WTC11 (cell line): ENCODE results near the gene SLC2A4RG. TPM values are rescaled to one million over a fixed set of nuclear protein-coding genes. Genes with fewer than 3 reads are reported as not detected.

Source experiments
- ATAC-seq: fragments of 200-7000 bp; cut with Tn5 transposase; 2 replicates; pipeline ENCODE4 v1.10.0; 2021; ENCODE audit warnings: mild to moderate bottlenecking, moderate library complexity
- CTCF ChIA-PET: fragments of 300-600 bp; sonication (Branson Sonifier 250); formaldehyde crosslinking; loops from one replicate; lab custom pipeline; 2021; ENCODE audit warnings: antibody characterized with exemption; lab: Charles Lee
- POLR2A ChIA-PET: fragments of 350-600 bp; sonication (Branson Sonifier 250); formaldehyde crosslinking; loops from one replicate; lab custom pipeline; 2021; ENCODE audit warnings: antibody characterized with exemption; lab: Charles Lee
- DNase-seq: peaks from one replicate; pipeline ENCODE4 v3.0.0; 2021; ENCODE audit warnings: low spot score
- H3K27ac Mint-ChIP-seq: 2 replicates; pipeline ENCODE4 v1.8.0; 2021; ENCODE audit warnings: mixed read lengths
- H3K27me3 Mint-ChIP-seq: 2 replicates; pipeline ENCODE4 v1.8.0; 2021; ENCODE audit warnings: low read depth, mild to moderate bottlenecking, moderate library complexity, mixed read lengths
- H3K36me3 Mint-ChIP-seq: 2 replicates; pipeline ENCODE4 v1.8.0; 2021; ENCODE audit warnings: mixed read lengths
- H3K4me1 Mint-ChIP-seq: 2 replicates; pipeline ENCODE4 v1.8.0; 2022; ENCODE audit warnings: mixed read lengths
- H3K4me3 Mint-ChIP-seq: 2 replicates; pipeline ENCODE4 v1.8.0; 2021; ENCODE audit warnings: mild to moderate bottlenecking, moderate library complexity, mixed read lengths
- H3K9me3 Mint-ChIP-seq: 2 replicates; pipeline ENCODE4 v1.8.0; 2021; ENCODE audit warnings: mixed read lengths
- ARID4B ChIP-seq: sonication (generic); formaldehyde crosslinking; IDR thresholded peaks from 2 replicates; pipeline ENCODE4 v1.8.0; 2023; ENCODE audit warnings: missing genetic modification reagents, mild to moderate bottlenecking, borderline replicate concordance
- ATF3 ChIP-seq: sonication (generic); formaldehyde crosslinking; conservative IDR thresholded peaks from 2 replicates; pipeline ENCODE4 v1.8.1; 2022; ENCODE audit warnings: mild to moderate bottlenecking, missing genetic modification reagents
- CBFB ChIP-seq: sonication (generic); formaldehyde crosslinking; IDR thresholded peaks from 2 replicates; pipeline ENCODE4 v1.8.1; 2022; ENCODE audit warnings: mild to moderate bottlenecking, low read depth, missing genetic modification reagents
- CREB1 ChIP-seq: sonication (generic); formaldehyde crosslinking; IDR thresholded peaks from 2 replicates; pipeline ENCODE4 v1.8.0; 2023; ENCODE audit warnings: mild to moderate bottlenecking, missing genetic modification reagents
- CREM ChIP-seq: sonication (generic); formaldehyde crosslinking; IDR thresholded peaks from 2 replicates; pipeline ENCODE4 v1.8.1; 2022; ENCODE audit warnings: mild to moderate bottlenecking, missing genetic modification reagents, moderate library complexity
- E2F4 ChIP-seq: sonication (generic); formaldehyde crosslinking; IDR thresholded peaks from 2 replicates; pipeline ENCODE4 v1.8.1; 2022; ENCODE audit warnings: low read depth, mild to moderate bottlenecking, moderate library complexity, missing genetic modification reagents, borderline replicate concordance
- HMGXB4 ChIP-seq: sonication (generic); formaldehyde crosslinking; IDR thresholded peaks from 2 replicates; pipeline ENCODE4 v1.8.1; 2023; ENCODE audit warnings: mild to moderate bottlenecking, moderate library complexity, missing genetic modification reagents
- JAZF1 ChIP-seq: fragments of 250-450 bp; sonication (Bioruptor Pico); IDR thresholded peaks from 2 replicates; pipeline ENCODE4 v1.9.0; 2021; ENCODE audit warnings: moderate library complexity, mild to moderate bottlenecking, inconsistent platforms
- MYBL2 ChIP-seq: sonication (generic); formaldehyde crosslinking; IDR thresholded peaks from 2 replicates; pipeline ENCODE4 v1.8.1; 2023; ENCODE audit warnings: mild to moderate bottlenecking, moderate library complexity, missing genetic modification reagents
- NR1H2 ChIP-seq: sonication (generic); formaldehyde crosslinking; IDR thresholded peaks from 2 replicates; pipeline ENCODE4 v1.9.0; 2021; ENCODE audit warnings: mild to moderate bottlenecking, moderate library complexity, missing genetic modification reagents
- SMAD3 ChIP-seq: sonication (generic); formaldehyde crosslinking; IDR thresholded peaks from 2 replicates; pipeline ENCODE4 v1.8.0; 2022; ENCODE audit warnings: missing genetic modification reagents, mild to moderate bottlenecking, borderline replicate concordance
- SMAD4 ChIP-seq: sonication (generic); formaldehyde crosslinking; IDR thresholded peaks from 2 replicates; pipeline ENCODE4 v1.8.0; 2022; ENCODE audit warnings: mild to moderate bottlenecking, missing genetic modification reagents
- TP53 ChIP-seq: sonication (generic); formaldehyde crosslinking; IDR thresholded peaks from 2 replicates; pipeline ENCODE4 v1.8.1; 2023; ENCODE audit warnings: mild to moderate bottlenecking, missing genetic modification reagents
- ZNF671 ChIP-seq: fragments of 250-450 bp; sonication (Bioruptor Pico); IDR thresholded peaks from 2 replicates; pipeline ENCODE4 v1.8.0; 2021; ENCODE audit warnings: mild to moderate bottlenecking
- total RNA-seq: library from RNA; stranded (reverse); gene quantifications from 3 replicates; pipeline ENCODE4 v1.2.3, GENCODE V29; 2021
- TF ChIP-seq, protein P1 (sequence below): fragments of 250-450 bp; sonication (Bioruptor Pico); IDR thresholded peaks from 2 replicates; pipeline ENCODE4 v1.9.0; 2021; ENCODE audit warnings: mild to moderate bottlenecking
- TF ChIP-seq, protein P2 (sequence below): sonication (generic); formaldehyde crosslinking; IDR thresholded peaks from 2 replicates; pipeline ENCODE4 v1.8.1; 2022; ENCODE audit warnings: mild to moderate bottlenecking, moderate library complexity, missing genetic modification reagents
- TF ChIP-seq, protein P3 (sequence below): fragments of 200-600 bp; IDR thresholded peaks from 2 replicates; pipeline ENCODE4 v1.8.0; 2022; ENCODE audit warnings: antibody characterized with exemption
- TF ChIP-seq, protein P4 (sequence below): fragments of 250-450 bp; sonication (Bioruptor Pico); IDR thresholded peaks from 2 replicates; pipeline ENCODE4 v2.1.2; 2022; ENCODE audit warnings: mild to moderate bottlenecking, moderate library complexity

SLC2A4RG gene
- total RNA-seq, 1 experiment from 2014 or later = 43.3 TPM

- no peak overlapping the region for H3K27ac Mint-ChIP-seq
- DNase-seq (no peak), ATAC-seq (no peak)
- no peak for TF ChIP-seq TP53
- TF ChIP-seq SMAD3 (CRISPR knock-in tag) = no peak
- no peak for TF ChIP-seq ATF3 (CRISPR knock-in tag)
- TF ChIP-seq, protein P1, sequence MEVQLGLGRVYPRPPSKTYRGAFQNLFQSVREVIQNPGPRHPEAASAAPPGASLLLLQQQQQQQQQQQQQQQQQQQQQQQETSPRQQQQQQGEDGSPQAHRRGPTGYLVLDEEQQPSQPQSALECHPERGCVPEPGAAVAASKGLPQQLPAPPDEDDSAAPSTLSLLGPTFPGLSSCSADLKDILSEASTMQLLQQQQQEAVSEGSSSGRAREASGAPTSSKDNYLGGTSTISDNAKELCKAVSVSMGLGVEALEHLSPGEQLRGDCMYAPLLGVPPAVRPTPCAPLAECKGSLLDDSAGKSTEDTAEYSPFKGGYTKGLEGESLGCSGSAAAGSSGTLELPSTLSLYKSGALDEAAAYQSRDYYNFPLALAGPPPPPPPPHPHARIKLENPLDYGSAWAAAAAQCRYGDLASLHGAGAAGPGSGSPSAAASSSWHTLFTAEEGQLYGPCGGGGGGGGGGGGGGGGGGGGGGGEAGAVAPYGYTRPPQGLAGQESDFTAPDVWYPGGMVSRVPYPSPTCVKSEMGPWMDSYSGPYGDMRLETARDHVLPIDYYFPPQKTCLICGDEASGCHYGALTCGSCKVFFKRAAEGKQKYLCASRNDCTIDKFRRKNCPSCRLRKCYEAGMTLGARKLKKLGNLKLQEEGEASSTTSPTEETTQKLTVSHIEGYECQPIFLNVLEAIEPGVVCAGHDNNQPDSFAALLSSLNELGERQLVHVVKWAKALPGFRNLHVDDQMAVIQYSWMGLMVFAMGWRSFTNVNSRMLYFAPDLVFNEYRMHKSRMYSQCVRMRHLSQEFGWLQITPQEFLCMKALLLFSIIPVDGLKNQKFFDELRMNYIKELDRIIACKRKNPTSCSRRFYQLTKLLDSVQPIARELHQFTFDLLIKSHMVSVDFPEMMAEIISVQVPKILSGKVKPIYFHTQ = no peak
- TF ChIP-seq MYBL2 = no peak
- CTCF ChIA-PET = no interaction called here
- POLR2A ChIA-PET = no interaction called here
- no peak overlapping the region for H3K4me3 Mint-ChIP-seq
- no peaks in the 10 kb centered on the region for H3K9me3 Mint-ChIP-seq
- H3K36me3 Mint-ChIP-seq = peaks cover 11% of the 10 kb centered on the region
- no peaks in the 10 kb centered on the region for H3K4me1 Mint-ChIP-seq
- no peaks in the 10 kb centered on the region for H3K27me3 Mint-ChIP-seq
Observed at GRCh38 chr20:63731410-63731809, 8.2 kb upstream of the SLC2A4RG start.

DNA sequence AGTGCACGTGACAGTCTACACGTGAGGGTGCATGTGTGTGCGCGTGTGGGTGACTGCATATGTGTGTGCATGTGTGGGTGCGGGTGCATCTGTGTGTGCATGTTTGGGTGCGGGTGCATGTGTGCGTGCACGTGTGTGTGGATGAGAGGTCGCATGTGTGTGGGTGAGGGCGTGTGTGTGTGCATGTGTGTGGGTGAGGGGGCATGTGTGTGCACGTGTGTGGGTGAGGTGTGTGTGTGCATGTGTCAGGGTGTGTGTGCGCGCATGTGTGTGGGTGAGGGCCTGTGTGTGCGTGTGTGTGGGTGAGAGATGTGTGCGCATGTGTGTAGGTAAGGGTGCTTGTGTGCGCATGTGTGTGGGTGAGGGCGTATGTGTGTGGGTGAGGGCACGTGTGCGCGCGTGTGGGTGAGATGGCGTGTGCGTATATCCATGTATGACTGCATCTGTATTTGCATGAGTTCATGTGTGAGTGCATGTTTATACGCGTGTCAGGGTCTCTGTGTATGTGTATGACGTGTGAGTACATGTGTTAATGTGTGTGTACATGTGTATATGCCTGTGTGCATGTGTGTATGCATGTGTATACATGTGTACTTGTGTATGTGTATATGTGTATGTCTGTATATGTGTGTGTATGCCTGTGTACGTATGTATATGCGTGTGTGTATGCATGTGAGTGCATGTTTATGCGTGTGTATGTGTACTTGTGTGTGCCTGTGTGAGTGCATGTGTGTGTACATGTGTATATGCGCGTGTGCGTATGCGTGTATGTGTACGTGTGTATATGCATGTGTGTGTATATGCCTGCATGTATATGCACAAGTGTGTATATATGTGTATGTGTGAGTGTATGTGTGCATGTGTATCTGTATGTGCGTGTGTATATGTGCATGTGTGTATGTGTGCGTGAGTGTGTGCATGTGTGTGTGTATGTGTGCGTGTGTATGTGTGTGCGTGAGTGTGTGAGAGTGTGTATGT lies 7.2 kb upstream of the SLC2A4RG start:
- DNase-seq (no peak), ATAC-seq (no peak)
- Mint-ChIP-seq H3K4me1 (no peaks in the 10 kb centered on the region), H3K27me3 (no peaks in the 10 kb centered on the region), H3K4me3 (no peak overlapping the region), H3K9me3 (no peaks in the 10 kb centered on the region), H3K27ac (no peak overlapping the region), H3K36me3 (peaks cover 8% of the 10 kb centered on the region; the same call in 1 of the 2 replicates)
- ChIA-PET POLR2A (no interaction called here), CTCF (no interaction called here)
- TF ChIP-seq CREB1 (CRISPR knock-in tag) (no peak), HMGXB4 (CRISPR knock-in tag) (no peak), CREM (CRISPR knock-in tag) (no peak), CBFB (CRISPR knock-in tag) (no peak), ZNF671 (CRISPR knock-in tag) (no peak), JAZF1 (CRISPR knock-in tag) (no peak), E2F4 (CRISPR knock-in tag) (no peak), NR1H2 (CRISPR knock-in tag) (no peak), ARID4B (CRISPR knock-in tag) (no peak), MYBL2 (no peak), SMAD4 (CRISPR knock-in tag) (no peak)
- TF ChIP-seq, protein P2, sequence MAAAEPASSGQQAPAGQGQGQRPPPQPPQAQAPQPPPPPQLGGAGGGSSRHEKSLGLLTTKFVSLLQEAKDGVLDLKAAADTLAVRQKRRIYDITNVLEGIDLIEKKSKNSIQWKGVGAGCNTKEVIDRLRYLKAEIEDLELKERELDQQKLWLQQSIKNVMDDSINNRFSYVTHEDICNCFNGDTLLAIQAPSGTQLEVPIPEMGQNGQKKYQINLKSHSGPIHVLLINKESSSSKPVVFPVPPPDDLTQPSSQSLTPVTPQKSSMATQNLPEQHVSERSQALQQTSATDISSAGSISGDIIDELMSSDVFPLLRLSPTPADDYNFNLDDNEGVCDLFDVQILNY = no peak
- TF ChIP-seq, protein P3, sequence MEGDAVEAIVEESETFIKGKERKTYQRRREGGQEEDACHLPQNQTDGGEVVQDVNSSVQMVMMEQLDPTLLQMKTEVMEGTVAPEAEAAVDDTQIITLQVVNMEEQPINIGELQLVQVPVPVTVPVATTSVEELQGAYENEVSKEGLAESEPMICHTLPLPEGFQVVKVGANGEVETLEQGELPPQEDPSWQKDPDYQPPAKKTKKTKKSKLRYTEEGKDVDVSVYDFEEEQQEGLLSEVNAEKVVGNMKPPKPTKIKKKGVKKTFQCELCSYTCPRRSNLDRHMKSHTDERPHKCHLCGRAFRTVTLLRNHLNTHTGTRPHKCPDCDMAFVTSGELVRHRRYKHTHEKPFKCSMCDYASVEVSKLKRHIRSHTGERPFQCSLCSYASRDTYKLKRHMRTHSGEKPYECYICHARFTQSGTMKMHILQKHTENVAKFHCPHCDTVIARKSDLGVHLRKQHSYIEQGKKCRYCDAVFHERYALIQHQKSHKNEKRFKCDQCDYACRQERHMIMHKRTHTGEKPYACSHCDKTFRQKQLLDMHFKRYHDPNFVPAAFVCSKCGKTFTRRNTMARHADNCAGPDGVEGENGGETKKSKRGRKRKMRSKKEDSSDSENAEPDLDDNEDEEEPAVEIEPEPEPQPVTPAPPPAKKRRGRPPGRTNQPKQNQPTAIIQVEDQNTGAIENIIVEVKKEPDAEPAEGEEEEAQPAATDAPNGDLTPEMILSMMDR = no peak
- TF ChIP-seq, protein P4, sequence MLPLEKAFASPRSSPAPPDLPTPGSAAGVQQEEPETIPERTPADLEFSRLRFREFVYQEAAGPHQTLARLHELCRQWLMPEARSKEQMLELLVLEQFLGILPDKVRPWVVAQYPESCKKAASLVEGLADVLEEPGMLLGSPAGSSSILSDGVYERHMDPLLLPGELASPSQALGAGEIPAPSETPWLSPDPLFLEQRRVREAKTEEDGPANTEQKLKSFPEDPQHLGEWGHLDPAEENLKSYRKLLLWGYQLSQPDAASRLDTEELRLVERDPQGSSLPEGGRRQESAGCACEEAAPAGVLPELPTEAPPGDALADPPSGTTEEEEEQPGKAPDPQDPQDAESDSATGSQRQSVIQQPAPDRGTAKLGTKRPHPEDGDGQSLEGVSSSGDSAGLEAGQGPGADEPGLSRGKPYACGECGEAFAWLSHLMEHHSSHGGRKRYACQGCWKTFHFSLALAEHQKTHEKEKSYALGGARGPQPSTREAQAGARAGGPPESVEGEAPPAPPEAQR (CRISPR knock-in tag) = no peak
